GM19452 (cell line): ENCODE measurements around the gene PRSS57.
"Not testable (repeated sequence)": the region's sequence is repeated elsewhere in the genome, so short reads cannot be mapped to it uniquely, and the experiment has no call there.

Experiments used
- ATAC-seq: cut with Tn5 transposase; IDR thresholded peaks from one replicate; pipeline ENCODE4 v1.9.1; 2021; ENCODE audit not compliant: unreplicated experiment

Gene PRSS57

DNA sequence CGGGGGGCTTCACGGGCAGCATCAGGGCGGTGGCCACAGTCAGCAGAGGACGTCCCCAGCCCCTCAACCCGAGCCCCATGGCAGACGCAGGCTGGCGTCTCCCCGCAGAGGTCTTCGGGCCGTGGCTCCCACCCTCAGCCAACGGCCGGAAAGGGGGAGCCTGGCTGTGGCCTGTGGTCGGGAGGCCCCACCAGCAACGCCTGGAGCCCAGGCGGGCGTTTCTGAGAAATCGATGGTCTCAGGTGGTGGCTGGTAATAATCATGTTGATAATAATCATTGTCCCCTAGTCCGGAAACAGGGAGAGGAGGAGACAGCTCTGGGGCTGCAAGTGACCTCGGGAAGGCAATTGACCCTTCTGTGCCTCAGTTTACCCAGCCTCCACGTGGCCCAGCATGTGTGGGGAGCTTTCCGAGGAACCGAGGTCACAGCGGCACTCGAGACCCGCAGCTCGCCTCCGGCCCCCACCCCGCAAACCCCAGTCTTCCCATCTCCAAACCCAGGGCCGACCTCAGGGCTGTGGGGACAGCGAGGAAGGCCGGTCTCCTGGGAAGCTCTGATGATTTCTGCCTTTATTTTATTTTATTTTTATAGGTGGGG, at the start of gene PRSS57:
TSS of gene PRSS57 (minus strand) at position 101 of the 598 bp plus-strand sequence. CDS start at position 79, 22 bp downstream.
- no peak for ATAC-seq

DNA sequence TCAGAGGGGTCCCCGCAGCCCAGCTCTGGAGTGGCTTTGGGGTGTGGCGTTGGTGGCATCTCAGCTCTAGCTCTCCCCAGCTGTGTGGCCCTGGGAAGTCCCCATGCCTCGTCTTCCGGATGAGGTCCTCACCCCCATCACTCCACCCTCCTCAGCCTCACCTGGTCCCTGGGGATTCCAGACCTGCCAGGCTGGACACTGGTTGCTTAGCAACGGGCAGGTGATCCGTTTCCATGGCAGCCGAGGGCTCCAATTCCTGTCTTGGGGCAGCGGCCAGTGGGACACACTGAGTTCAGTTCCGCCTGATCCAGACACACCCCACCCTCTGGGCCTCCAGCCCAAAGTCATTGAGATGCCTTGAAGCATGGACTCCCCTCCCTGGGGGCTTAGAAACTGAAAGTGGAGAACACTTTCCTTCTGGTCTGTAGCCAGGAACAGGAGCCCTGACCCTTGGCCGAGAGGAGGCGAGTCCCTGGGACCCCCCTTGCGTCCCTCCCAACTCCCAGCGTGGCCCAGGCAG, 48.0 kb upstream of the PRSS57 start:
- no peak for ATAC-seq

DNA sequence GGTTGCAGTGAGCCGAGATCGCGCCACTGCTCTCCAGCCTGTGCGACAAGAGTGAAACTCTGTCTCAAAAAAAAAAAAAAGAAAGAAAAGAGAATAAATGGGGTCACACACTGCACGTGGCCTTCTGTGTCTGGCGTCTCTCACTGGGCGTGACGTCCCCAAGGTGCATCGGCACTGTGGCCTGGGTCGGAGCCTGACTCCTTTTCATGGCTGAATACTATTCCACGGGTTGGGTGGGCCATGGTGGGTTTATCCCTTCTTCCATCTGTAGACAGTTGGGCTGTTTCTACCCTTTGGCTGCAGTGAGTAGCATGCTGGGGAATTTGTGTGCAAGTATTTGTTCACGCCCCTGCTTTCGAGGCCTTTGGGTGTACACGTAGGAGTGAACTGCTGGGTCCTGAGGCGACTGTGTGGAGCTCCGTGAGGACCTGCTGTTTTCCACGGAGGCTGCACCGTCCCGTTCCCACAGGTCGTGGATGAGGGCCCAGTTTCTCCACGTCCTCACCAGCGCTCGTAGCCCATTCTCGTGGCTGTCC, 47.4 kb upstream of the PRSS57 start:
- ATAC-seq = no peak

DNA sequence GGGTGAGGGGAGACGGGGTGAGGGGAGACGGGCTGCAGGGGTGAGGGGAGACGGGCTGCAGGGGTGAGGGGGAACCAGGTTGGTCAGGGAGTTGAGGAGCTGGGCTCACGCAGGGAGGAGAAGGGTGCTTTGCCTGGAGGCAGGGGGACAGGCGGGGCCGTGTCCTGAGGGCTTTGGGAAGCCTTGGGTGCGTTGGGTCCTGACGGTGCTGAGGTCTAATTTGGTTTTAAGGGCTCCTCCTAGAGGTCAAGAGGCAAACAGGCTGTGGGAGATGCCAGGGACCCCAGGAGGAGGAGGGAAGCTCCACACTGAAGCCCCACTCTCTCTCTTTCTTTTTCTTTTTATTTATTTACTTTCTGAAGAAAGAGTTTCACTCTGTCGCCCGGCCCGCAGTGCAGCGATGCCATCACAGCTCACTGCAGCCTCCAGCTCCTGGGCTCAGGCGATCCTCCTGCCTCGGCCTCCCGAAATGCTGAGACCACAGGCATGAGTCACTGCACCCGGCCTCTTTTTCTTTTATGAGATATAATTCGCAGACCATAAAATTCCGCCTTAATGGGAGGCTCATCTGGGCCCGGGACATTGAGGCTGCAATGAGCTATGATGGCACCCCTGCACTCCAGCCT, 46.4 kb upstream of the PRSS57 start:
- ATAC-seq = no peak

DNA sequence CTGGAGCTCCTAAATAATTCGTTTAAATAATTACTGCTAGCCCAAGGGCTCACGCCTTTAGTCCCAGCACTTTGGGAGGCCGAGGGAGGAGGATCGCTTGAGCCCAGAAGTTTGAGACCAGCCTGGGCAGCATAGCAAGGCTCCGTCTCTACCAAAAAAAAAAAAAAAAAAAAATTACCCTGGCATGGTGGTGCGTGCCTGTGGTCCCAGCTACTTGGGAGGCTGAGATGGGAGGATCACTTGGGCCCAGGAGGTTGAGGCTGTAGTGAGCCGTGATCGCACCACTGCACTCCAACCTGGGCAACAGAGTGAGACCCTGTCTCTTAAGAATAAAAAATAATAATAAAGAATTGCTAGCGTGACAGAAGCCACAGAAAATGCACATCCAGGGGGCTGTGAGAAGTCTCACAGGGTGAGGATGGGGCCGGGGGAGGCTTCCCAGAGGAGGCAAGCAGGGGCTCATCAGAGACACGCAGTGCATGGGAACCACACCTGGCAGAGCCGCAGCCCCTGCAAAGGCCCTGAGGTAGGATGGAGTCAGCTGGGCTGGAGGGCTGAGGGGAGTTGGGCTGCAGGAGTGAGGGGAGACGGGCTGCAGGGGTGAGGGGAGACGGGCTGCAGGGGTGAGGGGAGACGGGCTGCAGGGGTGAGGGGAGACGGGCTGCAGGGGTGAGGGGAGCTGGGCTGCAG, 45.7 kb upstream of the PRSS57 start:
- ATAC-seq = not testable (repeated sequence)

DNA sequence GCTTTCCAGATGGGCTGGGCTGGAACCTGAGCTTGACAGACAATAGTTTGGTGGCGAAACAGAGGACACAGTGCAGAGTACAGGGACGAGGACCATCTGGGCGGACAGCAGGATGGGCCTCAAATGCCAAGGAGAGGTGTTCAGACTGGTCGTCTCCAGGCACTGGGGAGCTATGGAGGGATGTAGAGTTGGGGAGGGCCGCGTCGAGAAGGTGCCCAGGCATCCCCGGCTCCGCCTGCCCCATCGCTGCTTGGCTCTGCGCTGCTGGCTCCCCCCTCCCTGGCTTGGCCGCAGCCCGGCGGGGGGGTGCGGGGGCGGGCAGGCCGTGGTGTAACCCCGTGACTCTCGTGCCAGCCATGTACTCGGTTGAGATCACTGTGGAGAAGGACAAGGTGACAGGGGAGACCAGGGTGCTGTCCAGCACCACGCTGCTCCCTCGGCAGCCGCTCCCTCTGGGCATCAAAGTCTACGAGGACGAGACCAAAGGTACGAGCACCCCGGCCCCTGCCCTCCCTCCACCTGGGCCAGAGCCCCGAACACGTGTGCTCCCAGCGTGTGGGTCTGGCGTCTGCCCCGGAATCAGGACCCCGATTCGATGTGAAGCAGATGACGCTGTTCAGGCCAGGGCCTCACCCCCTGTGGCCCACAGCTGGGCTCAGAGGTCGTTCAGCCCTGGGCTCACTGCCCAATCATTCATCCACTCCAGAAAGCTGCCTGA, 44.9 kb upstream of the PRSS57 start:
- no peak for ATAC-seq

DNA sequence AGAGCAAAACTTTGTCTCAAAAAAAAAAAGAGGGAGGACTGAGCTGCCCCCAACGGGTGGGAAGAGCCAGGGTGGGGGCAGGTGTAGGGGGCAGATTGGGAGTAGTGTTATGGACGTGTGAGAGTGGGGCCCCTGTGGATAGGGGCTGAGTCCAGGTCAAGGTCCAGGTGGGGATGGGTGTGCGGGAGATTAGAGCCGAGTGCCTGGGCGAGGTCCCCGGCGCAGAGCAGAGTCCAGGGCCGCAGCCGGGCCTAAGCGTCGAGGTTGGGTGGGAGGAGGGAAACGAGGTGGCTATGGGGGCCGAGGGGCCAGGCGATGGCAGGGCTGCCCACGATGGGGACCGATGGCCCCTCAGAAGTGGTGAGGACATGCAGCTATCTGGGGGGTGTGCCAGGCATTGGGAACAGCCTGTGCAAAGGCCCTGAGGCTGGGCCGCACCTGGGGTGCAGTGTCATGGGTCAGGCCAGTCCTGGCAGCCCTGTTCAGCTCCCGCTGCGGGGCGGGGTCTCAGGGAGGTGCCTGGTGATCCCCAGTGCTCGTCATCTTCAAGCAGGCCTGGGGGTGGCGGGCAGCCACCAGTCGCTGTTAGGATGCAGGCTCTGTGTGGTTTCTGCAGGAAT, 43.4 kb upstream of the PRSS57 start:
- no peak for ATAC-seq

DNA sequence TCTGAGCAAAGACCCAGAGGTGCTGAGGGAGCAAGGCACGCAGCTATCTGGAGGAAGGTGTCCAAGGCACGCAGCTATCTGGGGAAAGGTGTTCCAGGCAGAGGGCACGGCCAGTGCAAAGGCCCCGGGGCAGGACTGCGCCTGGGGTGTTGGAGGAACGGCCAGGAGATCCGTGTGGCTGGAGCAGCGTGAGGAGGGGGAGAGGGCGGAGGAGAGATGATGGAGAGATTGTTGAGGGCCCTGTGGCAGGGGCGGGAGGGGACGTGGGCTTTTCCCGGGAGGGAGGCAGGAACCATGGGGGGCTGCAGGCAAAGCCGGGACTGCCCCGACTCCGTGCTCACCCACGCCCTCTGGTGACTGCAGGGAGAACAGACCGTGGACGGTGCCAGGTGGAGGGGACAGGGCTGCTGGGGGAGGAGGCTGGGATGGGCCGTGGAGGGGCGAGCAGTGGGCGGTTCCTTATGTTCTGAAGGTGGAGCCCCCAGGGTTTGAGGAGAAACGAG, 42.4 kb upstream of the PRSS57 start:
- no peak for ATAC-seq

DNA sequence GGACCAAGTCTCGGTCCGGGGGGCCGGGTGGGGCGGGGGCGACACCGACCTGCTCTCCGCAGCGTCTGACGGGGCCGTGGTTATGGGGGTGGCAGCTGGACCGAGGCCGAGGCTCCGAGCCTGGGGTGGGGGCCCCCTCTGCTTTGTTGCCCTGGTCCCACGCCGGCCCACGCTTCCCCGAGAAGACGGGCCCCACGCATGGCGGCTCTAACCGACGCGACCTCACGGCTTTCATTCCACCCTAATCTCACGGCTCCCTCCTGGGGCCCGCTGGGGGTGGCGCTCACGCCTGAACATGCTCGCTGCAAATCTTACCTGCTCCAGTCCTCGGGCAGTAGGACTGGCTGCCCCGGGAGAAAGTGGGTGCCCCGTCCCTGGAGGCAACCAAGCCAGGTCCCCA, 40.9 kb upstream of the PRSS57 start:
- ATAC-seq = no peak

DNA sequence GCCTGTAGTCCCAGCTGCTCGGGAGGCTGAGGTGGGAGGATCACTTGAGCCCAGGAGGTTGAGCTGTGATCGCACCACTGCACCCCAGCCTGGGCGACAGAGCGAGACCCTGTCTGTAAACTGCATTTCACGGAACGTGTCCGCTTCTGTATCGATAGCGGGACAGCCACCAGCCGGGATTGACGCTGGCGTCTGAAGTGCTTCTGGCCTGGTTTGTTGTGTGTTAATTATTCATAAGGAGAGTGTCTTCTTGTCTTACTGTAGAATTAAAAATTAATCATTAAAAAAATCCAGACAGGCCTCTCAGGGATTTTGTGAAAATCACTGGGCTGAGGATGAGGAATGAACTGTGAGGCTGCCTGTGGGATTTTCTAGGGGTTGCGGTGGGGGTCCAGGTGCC, 39.5 kb upstream of the PRSS57 start:
- no peak for ATAC-seq

DNA sequence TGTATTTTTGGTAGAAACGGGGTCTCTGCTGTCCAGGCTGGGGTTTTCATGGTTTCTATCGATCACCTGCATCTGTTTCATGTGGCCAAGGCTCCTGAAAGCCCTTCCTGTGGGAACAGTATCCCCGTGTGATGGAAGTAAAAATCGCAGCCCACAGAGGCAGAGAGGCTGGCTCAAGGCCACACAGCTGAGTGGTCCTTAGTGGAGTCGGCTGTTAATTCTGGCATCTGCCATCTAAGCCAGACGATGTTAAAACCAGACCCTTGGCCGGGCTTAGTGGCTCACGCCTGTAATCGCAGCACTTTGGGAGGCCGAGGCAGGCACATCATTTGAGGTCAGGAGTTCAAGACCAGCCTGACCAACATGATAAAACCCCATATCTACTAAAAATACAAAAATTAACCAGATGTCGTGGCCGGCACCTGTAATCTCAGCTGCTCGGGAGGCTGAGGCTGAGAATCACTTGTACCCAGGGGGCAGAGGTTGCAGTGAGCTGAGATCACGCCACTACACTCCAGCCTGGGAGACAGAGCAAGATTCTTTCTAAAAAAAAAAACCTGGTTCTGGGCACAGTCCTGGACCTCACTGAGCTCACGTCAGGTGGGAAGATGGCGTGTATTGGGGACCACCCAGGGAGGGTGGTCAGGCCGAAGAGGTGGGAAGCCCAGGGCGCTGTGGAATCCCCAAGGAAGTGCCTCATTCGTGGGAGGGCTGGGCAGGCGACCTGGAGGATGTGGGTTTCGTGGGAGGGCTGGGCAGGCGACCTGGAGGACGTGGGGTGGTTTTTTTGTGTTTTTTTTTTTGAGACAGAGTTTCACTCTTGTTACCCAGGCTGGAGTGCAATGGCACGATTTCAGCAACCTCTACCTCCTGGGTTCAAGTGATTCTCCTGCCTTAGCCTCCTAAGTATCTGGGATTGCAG, 37.2 kb upstream of the PRSS57 start:
- ATAC-seq = no peak

DNA sequence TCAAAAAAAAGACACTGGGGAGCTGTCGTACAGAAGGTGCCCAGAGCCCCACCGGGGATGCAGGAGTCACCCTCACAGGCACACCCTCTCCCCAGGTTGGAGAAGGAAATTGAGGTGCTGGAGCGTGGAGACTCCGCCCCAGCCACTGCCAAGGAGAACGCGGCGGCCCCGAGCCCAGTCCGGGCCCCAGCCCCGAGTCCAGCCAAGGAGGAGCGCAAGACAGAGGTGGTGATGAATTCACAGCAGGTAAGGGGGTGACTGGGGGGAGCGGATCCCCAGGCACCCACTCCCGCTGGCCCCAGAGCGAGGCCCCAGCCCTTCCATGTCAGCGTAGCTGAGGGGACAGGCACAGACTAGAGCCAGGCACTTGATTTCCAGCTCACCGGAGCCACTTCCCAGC, 35.7 kb upstream of the PRSS57 start:
- no peak for ATAC-seq

DNA sequence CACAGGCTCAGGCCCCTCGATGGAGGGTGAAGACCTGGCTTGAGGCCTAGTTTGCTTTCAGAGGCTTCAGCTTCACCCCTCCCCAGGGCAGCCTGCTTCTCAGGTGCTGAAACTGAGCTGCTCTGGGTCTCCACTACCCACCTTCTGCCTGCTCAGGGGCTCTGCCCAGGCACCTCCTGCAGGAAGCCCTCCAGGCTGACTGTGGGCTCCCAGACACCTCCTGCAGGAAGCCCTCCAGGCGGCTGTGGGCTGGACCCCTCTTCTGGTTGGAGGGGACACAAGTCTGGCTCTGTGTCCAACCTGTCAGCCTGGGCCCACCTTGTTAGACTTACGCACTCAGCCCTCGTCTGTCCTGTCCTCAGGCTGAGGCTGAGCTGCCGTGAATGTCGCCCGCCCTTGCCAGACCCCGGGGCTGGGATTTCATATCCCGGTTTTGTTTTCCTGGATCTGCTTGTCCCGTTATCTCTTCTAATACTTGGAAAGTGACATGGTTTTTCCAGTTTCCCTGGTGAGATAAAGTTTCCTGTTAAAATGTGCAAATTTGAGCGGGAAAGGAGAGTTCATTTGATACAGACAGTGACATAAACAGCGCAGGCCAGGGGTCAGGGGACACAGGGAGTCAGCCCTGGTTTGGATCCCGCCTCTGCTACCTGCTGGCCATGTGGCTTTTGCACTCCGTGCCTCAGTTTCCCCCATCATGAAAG, 34.9 kb upstream of the PRSS57 start:
- no peak for ATAC-seq

DNA sequence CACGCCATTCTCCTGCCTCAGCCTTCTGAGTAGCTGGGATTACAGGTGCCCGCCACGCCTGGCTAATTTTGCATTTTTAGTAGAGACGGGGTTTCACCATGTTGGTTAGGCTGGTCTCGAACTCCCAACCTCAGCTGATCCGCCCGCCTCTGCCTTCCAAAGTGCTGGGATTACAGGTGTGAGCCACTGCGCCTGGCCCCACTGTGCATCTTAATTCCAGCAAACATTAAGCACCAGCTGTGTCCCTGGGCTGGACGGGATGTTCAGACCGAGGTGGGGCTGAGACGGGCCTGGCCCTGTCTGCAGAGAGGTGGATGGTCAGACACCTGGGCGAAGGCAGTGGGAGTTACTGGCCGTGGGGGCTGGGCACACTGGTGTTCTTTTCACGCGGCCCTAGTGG, 34.3 kb upstream of the PRSS57 start:
- not testable (repeated sequence) for ATAC-seq

DNA sequence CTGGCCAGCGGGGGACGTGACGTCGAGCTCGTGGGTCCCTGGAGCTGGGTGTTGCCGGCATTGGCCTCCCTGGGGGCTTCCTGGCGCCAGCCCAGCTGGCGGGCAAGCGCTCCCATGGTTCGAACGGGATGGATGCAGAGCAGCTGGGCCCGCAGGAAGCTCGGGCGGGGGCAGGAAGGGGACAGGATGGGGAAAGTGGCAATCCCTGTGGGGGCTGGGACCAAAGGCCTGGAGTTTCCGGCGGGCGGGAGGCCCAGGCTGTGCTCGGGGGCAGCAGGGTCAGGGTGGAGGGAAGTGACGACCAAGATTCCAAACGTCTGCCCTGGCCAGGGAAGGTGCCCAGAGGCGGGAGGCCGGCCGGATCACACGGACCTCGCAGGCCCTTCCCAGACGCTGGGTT, 32.8 kb upstream of the PRSS57 start:
- no peak for ATAC-seq

DNA sequence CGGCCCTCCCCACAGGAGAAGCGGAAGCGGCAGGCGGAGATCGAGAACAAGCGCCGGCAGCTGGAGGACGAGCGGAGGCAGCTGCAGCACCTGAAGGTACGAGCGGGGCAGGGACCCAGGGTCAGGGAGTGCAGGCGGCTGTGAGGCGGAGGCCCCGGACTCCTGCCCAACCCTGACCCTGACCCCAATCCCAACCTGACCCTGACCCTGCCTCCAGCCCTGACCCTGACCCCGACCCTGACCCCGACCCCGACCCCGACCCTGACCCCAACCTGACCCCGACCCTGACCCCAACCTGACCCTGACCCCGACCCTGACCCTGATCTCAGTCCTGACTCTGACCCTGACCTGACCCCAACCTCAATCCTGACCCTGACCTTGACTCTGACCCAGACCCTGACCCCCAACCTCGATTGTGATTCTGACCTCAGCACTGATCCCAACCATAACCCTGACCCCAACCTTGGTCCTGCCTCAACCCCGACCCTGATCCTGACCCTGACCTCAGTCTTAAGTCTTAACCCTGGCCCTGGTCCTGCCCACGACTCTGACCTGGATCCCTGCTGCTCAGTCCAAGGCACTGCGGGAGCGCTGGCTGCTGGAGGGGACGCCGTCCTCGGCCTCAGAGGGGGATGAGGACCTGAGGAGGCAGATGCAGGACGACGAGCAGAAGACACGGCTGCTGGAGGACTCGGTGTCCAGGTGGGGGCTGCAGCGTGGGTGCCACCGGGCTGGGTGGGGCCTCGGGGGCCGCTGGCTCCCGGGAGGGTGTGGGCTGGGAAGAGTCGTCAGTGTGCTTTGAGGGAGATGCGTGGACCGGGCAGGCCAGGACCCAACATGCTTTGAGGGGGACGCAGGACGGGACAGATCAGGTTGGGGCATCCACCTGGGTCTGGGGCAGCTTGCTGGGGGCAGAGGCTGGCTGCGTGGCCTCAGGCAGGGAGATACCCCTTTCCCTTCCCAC, 32.0 kb upstream of the PRSS57 start:
- no peak for ATAC-seq

DNA sequence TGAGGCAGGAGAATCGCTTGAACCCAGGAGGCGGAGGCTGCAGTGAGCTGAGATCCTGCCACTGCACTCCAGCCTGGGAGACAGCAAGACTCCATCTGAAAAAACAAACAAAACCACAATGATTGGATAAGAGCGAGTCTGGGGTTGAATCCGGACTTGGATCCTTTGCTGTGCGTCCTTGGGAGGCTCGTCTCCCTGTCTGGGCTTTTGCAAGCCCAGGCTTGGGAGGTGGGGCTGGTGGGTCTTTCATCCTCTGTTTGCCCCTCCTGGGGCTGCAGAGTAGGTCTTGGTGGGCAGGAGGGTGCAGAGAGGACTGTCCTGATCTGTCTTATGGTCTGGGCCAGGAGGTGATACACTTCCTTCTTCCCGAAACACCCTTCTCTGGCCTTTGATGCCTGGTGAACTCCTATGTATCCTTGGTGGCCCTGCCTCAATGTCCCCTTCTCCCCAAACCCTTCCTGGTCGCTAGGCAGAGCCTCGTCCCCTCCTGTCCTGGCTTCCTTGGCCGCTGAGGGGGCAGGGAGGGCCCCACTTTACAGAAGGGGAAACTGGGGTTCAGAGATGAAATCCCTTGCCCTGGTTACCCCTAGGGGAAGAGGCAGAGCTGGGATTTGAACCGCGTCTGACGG, 30.3 kb upstream of the PRSS57 start:
- no peak for ATAC-seq
